ENCODE measurements around the gene NLRP14.

The NLRP14 gene

GRCh38 chr11:7014118-7014517 is 6.2 kb upstream of the NLRP14 start:
- H3K9ac ChIP-seq (ENCODE audit: low read depth, low read length): no peak overlapping the region
- TF ChIP-seq CTCF (IDR thresholded peaks at IDR 0.05; ENCODE audit: borderline replicate concordance, extremely low read depth, low read length, poor library complexity, severe bottlenecking) (no peak), EZH2 (IDR thresholded peaks at IDR 0.05; ENCODE audit: borderline replicate concordance, low read depth, low read length, severe bottlenecking) (no peak)
- H3K27ac ChIP-seq (ENCODE audit: low read length): no peak overlapping the region
- no peak for ATAC-seq (ENCODE audit: insufficient read depth, low read depth)
- H3K36me3 ChIP-seq (ENCODE audit: insufficient read depth, low read length): no peaks in the 10 kb centered on the region
- no peak for DNase-seq
- H4K20me1 ChIP-seq (ENCODE audit: insufficient read depth, low read length): no peaks in the 10 kb centered on the region
- H3K9me3 ChIP-seq (ENCODE audit: insufficient read depth, low read length, severe bottlenecking): no peaks in the 10 kb centered on the region
- no peaks in the 10 kb centered on the region for H3K79me2 ChIP-seq (ENCODE audit: insufficient read depth, low read length)
- no peak overlapping the region for H3K4me2 ChIP-seq (ENCODE audit: insufficient read depth, low read length)
- no peak overlapping the region for H2AFZ ChIP-seq (ENCODE audit: low read depth, low read length)
- H3K4me1 ChIP-seq (ENCODE audit: insufficient read depth, low read length): no peaks in the 10 kb centered on the region
- H3K4me3 ChIP-seq (ENCODE audit: low read depth in 1 of 2, low read length in 2 of 2): no peak overlapping the region
- H3K27me3 ChIP-seq (ENCODE audit: insufficient read depth, low read length, poor library complexity): no peaks in the 10 kb centered on the region

- Histone ChIP-seq H3K27ac (ENCODE audit: low read length) (no peak overlapping the region), H3K79me2 (ENCODE audit: insufficient read depth, low read length) (no peaks in the 10 kb centered on the region), H3K9ac (ENCODE audit: low read depth, low read length) (no peak overlapping the region), H2AFZ (ENCODE audit: low read depth, low read length) (no peak overlapping the region), H3K4me3 (ENCODE audit: low read depth in 1 of 2, low read length in 2 of 2) (no peak overlapping the region), H3K4me1 (ENCODE audit: insufficient read depth, low read length) (no peaks in the 10 kb centered on the region), H3K4me2 (ENCODE audit: insufficient read depth, low read length) (no peak overlapping the region), H3K9me3 (ENCODE audit: insufficient read depth, low read length, severe bottlenecking) (no peaks in the 10 kb centered on the region), H4K20me1 (ENCODE audit: insufficient read depth, low read length) (no peaks in the 10 kb centered on the region), H3K36me3 (ENCODE audit: insufficient read depth, low read length) (no peaks in the 10 kb centered on the region), H3K27me3 (ENCODE audit: insufficient read depth, low read length, poor library complexity) (no peaks in the 10 kb centered on the region)
- DNase-seq (no peak), ATAC-seq (ENCODE audit: insufficient read depth, low read depth) (no peak)
- TF ChIP-seq CTCF (IDR thresholded peaks at IDR 0.05; ENCODE audit: borderline replicate concordance, extremely low read depth, low read length, poor library complexity, severe bottlenecking) (no peak), EZH2 (IDR thresholded peaks at IDR 0.05; ENCODE audit: borderline replicate concordance, low read depth, low read length, severe bottlenecking) (no peak)
These were observed 4.3 kb upstream of the NLRP14 start for GRCh38 chr11:7016011-7016410.

GRCh38 chr11:7019500-7020182 is 638 bp upstream of the NLRP14 start:
- Histone ChIP-seq H3K4me3 (ENCODE audit: low read depth in 1 of 2, low read length in 2 of 2) (no peak overlapping the region), H4K20me1 (ENCODE audit: insufficient read depth, low read length) (no peaks in the 10 kb centered on the region), H3K27ac (ENCODE audit: low read length) (no peak overlapping the region), H3K36me3 (ENCODE audit: insufficient read depth, low read length) (no peaks in the 10 kb centered on the region), H3K9ac (ENCODE audit: low read depth, low read length) (no peak overlapping the region), H3K27me3 (ENCODE audit: insufficient read depth, low read length, poor library complexity) (no peaks in the 10 kb centered on the region), H3K79me2 (ENCODE audit: insufficient read depth, low read length) (no peaks in the 10 kb centered on the region), H3K4me1 (ENCODE audit: insufficient read depth, low read length) (no peaks in the 10 kb centered on the region), H3K9me3 (ENCODE audit: insufficient read depth, low read length, severe bottlenecking) (no peaks in the 10 kb centered on the region), H2AFZ (ENCODE audit: low read depth, low read length) (no peak overlapping the region), H3K4me2 (ENCODE audit: insufficient read depth, low read length) (no peak overlapping the region)
- ATAC-seq (ENCODE audit: insufficient read depth, low read depth) (no peak), DNase-seq (no peak)
- TF ChIP-seq EZH2 (IDR thresholded peaks at IDR 0.05; ENCODE audit: borderline replicate concordance, low read depth, low read length, severe bottlenecking): no peak
- TF ChIP-seq CTCF (IDR thresholded peaks at IDR 0.05; ENCODE audit: borderline replicate concordance, extremely low read depth, low read length, poor library complexity, severe bottlenecking): no peak

All from DND-41 (cell line).